CD14-positive monocyte (primary cell): ENCODE measurements around the gene ACR. TPM values are rescaled to one million over a fixed set of nuclear protein-coding genes. Genes with fewer than 3 reads are reported as not detected.

Source experiments
- DNase-seq, 3 donors: peaks; one replicate each; pipeline ENCODE4 v3.0.0-alpha.2; 2011 to 2022
- H2AFZ ChIP-seq: 2 replicates; pipeline ENCODE4 v1.6.0; 2012; ENCODE audit warnings: mild to moderate bottlenecking, low read depth, low read length, inconsistent platforms; ENCODE audit not compliant: insufficient read depth, poor library complexity, severe bottlenecking
- H3K27ac ChIP-seq, 2 donors: 1 replicate in 1 of 2; 2 replicates in 1 of 2; pipeline ENCODE4 v1.5.1; 2012 to 2013; ENCODE audit warnings: low read length in 2 of 2, control low read depth in 1 of 2, inconsistent platforms in 1 of 2, low read depth in 1 of 2, mild to moderate bottlenecking in 1 of 2
- H3K27me3 ChIP-seq, 2 donors: one replicate each; pipeline versions ENCODE4 v1.6.0 to v1.6.1; 2011 to 2013; ENCODE audit warnings: low read length in 2 of 2; ENCODE audit not compliant: control insufficient read depth in 2 of 2, insufficient read depth in 2 of 2
- H3K36me3 ChIP-seq, 2 donors: replicated peaks in 1 of 2; 1 replicate in 1 of 2; 2 replicates in 1 of 2; pipeline versions ENCODE4 v1.5.1 to v1.6.1; 2012 to 2013; ENCODE audit warnings: low read length in 2 of 2, control low read depth in 1 of 2, inconsistent platforms in 1 of 2, mild to moderate bottlenecking in 1 of 2; ENCODE audit not compliant: insufficient read depth in 2 of 2, control insufficient read depth in 1 of 2
- H3K4me1 ChIP-seq, 2 donors: 1 replicate in 1 of 2; 2 replicates in 1 of 2; pipeline versions ENCODE4 v1.5.1 to v1.6.1; 2012 to 2013; ENCODE audit warnings: low read length in 2 of 2, control low read depth in 1 of 2, inconsistent platforms in 1 of 2, mild to moderate bottlenecking in 1 of 2, moderate library complexity in 1 of 2; ENCODE audit not compliant: insufficient read depth in 2 of 2, control insufficient read depth in 1 of 2
- H3K4me2 ChIP-seq: replicated peaks from 2 replicates; pipeline ENCODE3; 2012; ENCODE audit warnings: low read length, moderate library complexity, mild to moderate bottlenecking; ENCODE audit not compliant: poor library complexity, severe bottlenecking; ENCODE audit errors: extremely low read depth
- H3K4me3 ChIP-seq, 3 experiments: fragments of 200-600 bp in 1 of 3; sonication (generic) in 1 of 3; replicated peaks in 1 of 3; 1 replicate in 2 of 3; 2 replicates in 1 of 3; pipeline ENCODE4 v1.5.1; 2011 to 2013; ENCODE audit warnings: low read length in 3 of 3, mild to moderate bottlenecking in 3 of 3, control low read depth in 2 of 3, low read depth in 2 of 3, inconsistent platforms in 1 of 3, moderate library complexity in 1 of 3
- H3K79me2 ChIP-seq: 2 replicates; pipeline ENCODE4 v1.6.0; 2012; ENCODE audit warnings: mild to moderate bottlenecking, control low read depth, inconsistent platforms, low read length, moderate library complexity; ENCODE audit not compliant: insufficient read depth
- H3K9ac ChIP-seq: 2 replicates; pipeline ENCODE4 v1.6.0; 2017; ENCODE audit warnings: low read length, mild to moderate bottlenecking; ENCODE audit not compliant: insufficient read depth, poor library complexity, severe bottlenecking
- H3K9me3 ChIP-seq, 2 donors: replicated peaks in 1 of 2; 1 replicate in 1 of 2; 2 replicates in 1 of 2; pipeline versions ENCODE4 v1.5.1 to v1.6.1; 2012 to 2013; ENCODE audit warnings: low read length in 2 of 2, control low read depth in 1 of 2; ENCODE audit not compliant: control insufficient read depth in 1 of 2, insufficient read depth in 1 of 2
- H4K20me1 ChIP-seq: 2 replicates; pipeline ENCODE4 v1.6.0; 2012; ENCODE audit warnings: mild to moderate bottlenecking, low read length, control low read depth, moderate library complexity; ENCODE audit not compliant: insufficient read depth
- H3K27ac Mint-ChIP-seq, 7 donors: one replicate each; pipeline ENCODE4 v1.8.0; 2020; ENCODE audit warnings: mild to moderate bottlenecking in 7 of 7, mixed read lengths in 7 of 7, moderate library complexity in 6 of 7, inconsistent platforms in 2 of 7
- H3K27me3 Mint-ChIP-seq, 3 donors: one replicate each; pipeline ENCODE4 v1.8.0; 2021 to 2022; ENCODE audit warnings: low read depth in 3 of 3, mild to moderate bottlenecking in 3 of 3, mixed read lengths in 3 of 3, moderate library complexity in 3 of 3, inconsistent platforms in 1 of 3
- H3K36me3 Mint-ChIP-seq, 2 donors: one replicate each; pipeline ENCODE4 v1.8.0; 2020; ENCODE audit warnings: mixed read lengths in 2 of 2, inconsistent platforms in 1 of 2, mild to moderate bottlenecking in 1 of 2
- H3K4me1 Mint-ChIP-seq: one replicate; pipeline ENCODE4 v1.8.0; 2020; ENCODE audit warnings: mild to moderate bottlenecking, mixed read lengths
- H3K4me3 Mint-ChIP-seq, 2 donors: one replicate each; pipeline ENCODE4 v1.8.0; 2020; ENCODE audit warnings: mild to moderate bottlenecking in 2 of 2, mixed read lengths in 2 of 2, moderate library complexity in 1 of 2
- H3K9me3 Mint-ChIP-seq, 7 donors: one replicate each; pipeline ENCODE4 v1.8.0; 2020 to 2022; ENCODE audit warnings: mixed read lengths in 7 of 7, mild to moderate bottlenecking in 6 of 7, moderate library complexity in 6 of 7, inconsistent platforms in 2 of 7
- WGBS: methylation state at CpG from one replicate; pipeline ENCODE4 v1.1.5; 2013; ENCODE audit warnings: missing lambda C conversion rate; ENCODE audit not compliant: insufficient coverage; 5-methylcytosine and 5-hydroxymethylcytosine counted together
- intact Hi-C, 2 donors: fragments of 100-400 bp; cut with micrococcal nuclease; formaldehyde crosslinking; loops; one replicate each; pipeline versions ENCODE4 v1.15.0 to v1.15.1; 2023
- polyA plus RNA-seq, 3 donors: library from polyadenylated mRNA; depleted of rRNA in 1 of 3; unstranded in 2 of 3; stranded (reverse) in 1 of 3; fragments of 300-500 nt in 2 of 3; fragments of >200 nt in 1 of 3; fragmentation: Illumina TruSeq in 2 of 3; gene quantifications; 1 replicate in 2 of 3; 2 replicates in 1 of 3; pipeline ENCODE4 v1.2.3, GENCODE V29; 2012 to 2021
- TF ChIP-seq, protein P1 (sequence below): fragments of 200-600 bp; IDR thresholded peaks from one replicate; pipeline ENCODE4 v1.8.0; 2022; ENCODE audit warnings: antibody characterized with exemption, mild to moderate bottlenecking

ACR gene
- polyA plus RNA-seq, 3 donors, result not detected

- Histone ChIP-seq H3K27ac (no peak overlapping the region), H3K9me3 (no peaks in the 10 kb centered on the region), H2AFZ (no peak overlapping the region), H4K20me1 (no peaks in the 10 kb centered on the region), H3K79me2 (no peaks in the 10 kb centered on the region), H3K4me1 (no peaks in the 10 kb centered on the region), H3K27me3 (no peaks in the 10 kb centered on the region), H3K4me3 (no peak overlapping the region), H3K36me3 (no peaks in the 10 kb centered on the region), H3K4me2 (no peak overlapping the region), H3K9ac (no peak overlapping the region)
- intact Hi-C loops, result no loop called here
- H3K4me3 Mint-ChIP-seq, result no peak overlapping the region
- no peak overlapping the region for H3K27ac Mint-ChIP-seq
- 100% methylated on average over 5 of the region's 6 CpGs for whole genome bisulfite sequencing
- H3K36me3 Mint-ChIP-seq, result no peaks in the 10 kb centered on the region
- peaks cover 0 to 3% (median 0%) of the 10 kb centered on the region in 7 donors for H3K9me3 Mint-ChIP-seq
- peaks cover 0 to 1% (median 0%) of the 10 kb centered on the region in 3 donors for H3K27me3 Mint-ChIP-seq
- H3K4me1 Mint-ChIP-seq, result no peaks in the 10 kb centered on the region
- TF ChIP-seq, protein P1, sequence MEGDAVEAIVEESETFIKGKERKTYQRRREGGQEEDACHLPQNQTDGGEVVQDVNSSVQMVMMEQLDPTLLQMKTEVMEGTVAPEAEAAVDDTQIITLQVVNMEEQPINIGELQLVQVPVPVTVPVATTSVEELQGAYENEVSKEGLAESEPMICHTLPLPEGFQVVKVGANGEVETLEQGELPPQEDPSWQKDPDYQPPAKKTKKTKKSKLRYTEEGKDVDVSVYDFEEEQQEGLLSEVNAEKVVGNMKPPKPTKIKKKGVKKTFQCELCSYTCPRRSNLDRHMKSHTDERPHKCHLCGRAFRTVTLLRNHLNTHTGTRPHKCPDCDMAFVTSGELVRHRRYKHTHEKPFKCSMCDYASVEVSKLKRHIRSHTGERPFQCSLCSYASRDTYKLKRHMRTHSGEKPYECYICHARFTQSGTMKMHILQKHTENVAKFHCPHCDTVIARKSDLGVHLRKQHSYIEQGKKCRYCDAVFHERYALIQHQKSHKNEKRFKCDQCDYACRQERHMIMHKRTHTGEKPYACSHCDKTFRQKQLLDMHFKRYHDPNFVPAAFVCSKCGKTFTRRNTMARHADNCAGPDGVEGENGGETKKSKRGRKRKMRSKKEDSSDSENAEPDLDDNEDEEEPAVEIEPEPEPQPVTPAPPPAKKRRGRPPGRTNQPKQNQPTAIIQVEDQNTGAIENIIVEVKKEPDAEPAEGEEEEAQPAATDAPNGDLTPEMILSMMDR, result no peak
- DNase-seq, result no peak
These were observed 29.0 kb upstream of the ACR start for GRCh38 chr22:50708996-50709395.

GRCh38 chr22:50710221-50710620 lies 27.8 kb upstream of the ACR start:
- H3K4me3 ChIP-seq, result no peak overlapping the region
- no peaks in the 10 kb centered on the region for H3K36me3 ChIP-seq
- Mint-ChIP-seq H3K4me1 (no peaks in the 10 kb centered on the region), H3K9me3 (peaks cover 0 to 3% (median 0%) of the 10 kb centered on the region in 7 donors), H3K4me3 (no peak overlapping the region), H3K27ac (no peak overlapping the region), H3K27me3 (peaks cover 0 to 2% (median 0%) of the 10 kb centered on the region in 3 donors), H3K36me3 (no peaks in the 10 kb centered on the region)
- TF ChIP-seq, protein P1, result no peak
- 86% methylated on average over 5 of the region's 6 CpGs for WGBS
- intact Hi-C loops, result no loop called here
- no peak overlapping the region for H3K4me2 ChIP-seq
- no peak overlapping the region for H2AFZ ChIP-seq
- no peak overlapping the region for H3K9ac ChIP-seq
- H4K20me1 ChIP-seq, result no peaks in the 10 kb centered on the region
- no peaks in the 10 kb centered on the region for H3K9me3 ChIP-seq
- DNase-seq, result no peak
- H3K27ac ChIP-seq, result no peak overlapping the region
- H3K27me3 ChIP-seq, result no peaks in the 10 kb centered on the region
- no peaks in the 10 kb centered on the region for H3K4me1 ChIP-seq
- no peaks in the 10 kb centered on the region for H3K79me2 ChIP-seq
